Measurements from ENCODE around the gene TNK2. TPM values are rescaled to one million over a fixed set of nuclear protein-coding genes. Genes with fewer than 3 reads are reported as not detected.

TNK2 gene
- total and polyA plus RNA-seq, 2 of the 13 experiments (the other 11 are each of a cell fraction or from before 2014, with no cell fraction given): 4.6 to 5.8 TPM

- TF ChIP-seq ZNF510 (CRISPR knock-in tag; IDR thresholded peaks at IDR 0.05; ENCODE audit: low read depth) (no peak), ATF5 (CRISPR knock-in tag; IDR thresholded peaks at IDR 0.05; ENCODE audit: low read depth) (no peak), FOXK2 (IDR thresholded peaks at IDR 0.05) (no peak), PHF8 (CRISPR knock-in tag; IDR thresholded peaks at IDR 0.05) (no peak), ZFP37 (CRISPR knock-in tag; IDR thresholded peaks at IDR 0.05; ENCODE audit: borderline replicate concordance) (no peak), SYNCRIP (IDR thresholded peaks at IDR 0.05; ENCODE audit: insufficient read depth, low read depth, low read length) (no peak), ATF7-NPFF (CRISPR knock-in tag; IDR thresholded peaks at IDR 0.05; ENCODE audit: low read depth) (no peak), ZFY (CRISPR knock-in tag; IDR thresholded peaks at IDR 0.05) (no peak), AFF4 (CRISPR knock-in tag; IDR thresholded peaks at IDR 0.05) (no peak), ONECUT2 (CRISPR knock-in tag; IDR thresholded peaks at IDR 0.05) (no peak)
- TF ChIP-seq, protein P1, sequence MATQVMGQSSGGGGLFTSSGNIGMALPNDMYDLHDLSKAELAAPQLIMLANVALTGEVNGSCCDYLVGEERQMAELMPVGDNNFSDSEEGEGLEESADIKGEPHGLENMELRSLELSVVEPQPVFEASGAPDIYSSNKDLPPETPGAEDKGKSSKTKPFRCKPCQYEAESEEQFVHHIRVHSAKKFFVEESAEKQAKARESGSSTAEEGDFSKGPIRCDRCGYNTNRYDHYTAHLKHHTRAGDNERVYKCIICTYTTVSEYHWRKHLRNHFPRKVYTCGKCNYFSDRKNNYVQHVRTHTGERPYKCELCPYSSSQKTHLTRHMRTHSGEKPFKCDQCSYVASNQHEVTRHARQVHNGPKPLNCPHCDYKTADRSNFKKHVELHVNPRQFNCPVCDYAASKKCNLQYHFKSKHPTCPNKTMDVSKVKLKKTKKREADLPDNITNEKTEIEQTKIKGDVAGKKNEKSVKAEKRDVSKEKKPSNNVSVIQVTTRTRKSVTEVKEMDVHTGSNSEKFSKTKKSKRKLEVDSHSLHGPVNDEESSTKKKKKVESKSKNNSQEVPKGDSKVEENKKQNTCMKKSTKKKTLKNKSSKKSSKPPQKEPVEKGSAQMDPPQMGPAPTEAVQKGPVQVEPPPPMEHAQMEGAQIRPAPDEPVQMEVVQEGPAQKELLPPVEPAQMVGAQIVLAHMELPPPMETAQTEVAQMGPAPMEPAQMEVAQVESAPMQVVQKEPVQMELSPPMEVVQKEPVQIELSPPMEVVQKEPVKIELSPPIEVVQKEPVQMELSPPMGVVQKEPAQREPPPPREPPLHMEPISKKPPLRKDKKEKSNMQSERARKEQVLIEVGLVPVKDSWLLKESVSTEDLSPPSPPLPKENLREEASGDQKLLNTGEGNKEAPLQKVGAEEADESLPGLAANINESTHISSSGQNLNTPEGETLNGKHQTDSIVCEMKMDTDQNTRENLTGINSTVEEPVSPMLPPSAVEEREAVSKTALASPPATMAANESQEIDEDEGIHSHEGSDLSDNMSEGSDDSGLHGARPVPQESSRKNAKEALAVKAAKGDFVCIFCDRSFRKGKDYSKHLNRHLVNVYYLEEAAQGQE (IDR thresholded peaks at IDR 0.05; ENCODE audit: borderline replicate concordance in 1 of 2, low read depth in 1 of 2, low read length in 2 of 2): no peak
- TF ChIP-seq, protein P2, sequence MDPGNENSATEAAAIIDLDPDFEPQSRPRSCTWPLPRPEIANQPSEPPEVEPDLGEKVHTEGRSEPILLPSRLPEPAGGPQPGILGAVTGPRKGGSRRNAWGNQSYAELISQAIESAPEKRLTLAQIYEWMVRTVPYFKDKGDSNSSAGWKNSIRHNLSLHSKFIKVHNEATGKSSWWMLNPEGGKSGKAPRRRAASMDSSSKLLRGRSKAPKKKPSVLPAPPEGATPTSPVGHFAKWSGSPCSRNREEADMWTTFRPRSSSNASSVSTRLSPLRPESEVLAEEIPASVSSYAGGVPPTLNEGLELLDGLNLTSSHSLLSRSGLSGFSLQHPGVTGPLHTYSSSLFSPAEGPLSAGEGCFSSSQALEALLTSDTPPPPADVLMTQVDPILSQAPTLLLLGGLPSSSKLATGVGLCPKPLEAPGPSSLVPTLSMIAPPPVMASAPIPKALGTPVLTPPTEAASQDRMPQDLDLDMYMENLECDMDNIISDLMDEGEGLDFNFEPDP (CRISPR knock-in tag; conservative IDR thresholded peaks at IDR 0.05): no peak
Observed at GRCh38 chr3:195905970-195906864, 2.1 kb downstream of the TNK2 start (continued).
